ENCODE measurements around the gene CETP.

- TF ChIP-seq, protein P1, sequence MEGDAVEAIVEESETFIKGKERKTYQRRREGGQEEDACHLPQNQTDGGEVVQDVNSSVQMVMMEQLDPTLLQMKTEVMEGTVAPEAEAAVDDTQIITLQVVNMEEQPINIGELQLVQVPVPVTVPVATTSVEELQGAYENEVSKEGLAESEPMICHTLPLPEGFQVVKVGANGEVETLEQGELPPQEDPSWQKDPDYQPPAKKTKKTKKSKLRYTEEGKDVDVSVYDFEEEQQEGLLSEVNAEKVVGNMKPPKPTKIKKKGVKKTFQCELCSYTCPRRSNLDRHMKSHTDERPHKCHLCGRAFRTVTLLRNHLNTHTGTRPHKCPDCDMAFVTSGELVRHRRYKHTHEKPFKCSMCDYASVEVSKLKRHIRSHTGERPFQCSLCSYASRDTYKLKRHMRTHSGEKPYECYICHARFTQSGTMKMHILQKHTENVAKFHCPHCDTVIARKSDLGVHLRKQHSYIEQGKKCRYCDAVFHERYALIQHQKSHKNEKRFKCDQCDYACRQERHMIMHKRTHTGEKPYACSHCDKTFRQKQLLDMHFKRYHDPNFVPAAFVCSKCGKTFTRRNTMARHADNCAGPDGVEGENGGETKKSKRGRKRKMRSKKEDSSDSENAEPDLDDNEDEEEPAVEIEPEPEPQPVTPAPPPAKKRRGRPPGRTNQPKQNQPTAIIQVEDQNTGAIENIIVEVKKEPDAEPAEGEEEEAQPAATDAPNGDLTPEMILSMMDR (conservative IDR thresholded peaks at IDR 0.05; ENCODE audit: low read depth, low read length), result no peak
- TF ChIP-seq EZH2phosphoT487 (IDR thresholded peaks at IDR 0.05; ENCODE audit: borderline replicate concordance, low read length) (no peak), EZH2 (IDR thresholded peaks at IDR 0.05; ENCODE audit: low read length, unreplicated experiment) (no peak)
These were observed 22.9 kb downstream of the CETP start for GRCh38 chr16:56984639-56985038.

All from PC-3 (cell line).